Osteoblast (primary cell): ENCODE measurements around the gene EPB41. TPM values are rescaled to one million over a fixed set of nuclear protein-coding genes. Genes with fewer than 3 reads are reported as not detected.

ENCODE experiments used
- DNase-seq: peaks from one replicate; pipeline ENCODE4 v3.0.0; 2011; ENCODE audit warnings: low spot score, mixed read lengths; ENCODE audit not compliant: insufficient read length; ENCODE audit errors: missing footprints
- H2AFZ ChIP-seq: 2 replicates; pipeline ENCODE4 v1.6.0; 2011; ENCODE audit warnings: mild to moderate bottlenecking, low read length
- H3K27ac ChIP-seq: 2 replicates; pipeline ENCODE4 v1.5.1; 2011; ENCODE audit warnings: mild to moderate bottlenecking, low read depth, low read length, moderate library complexity
- H3K27me3 ChIP-seq: 2 replicates; pipeline ENCODE4 v1.6.0; 2012; ENCODE audit warnings: mild to moderate bottlenecking, control low read depth, inconsistent platforms, low read length, moderate library complexity; ENCODE audit not compliant: insufficient read depth
- H3K36me3 ChIP-seq: 2 replicates; pipeline ENCODE4 v1.5.1; 2011; ENCODE audit warnings: mild to moderate bottlenecking, low read length, control low read depth, moderate library complexity; ENCODE audit not compliant: insufficient read depth
- H3K4me1 ChIP-seq: 2 replicates; pipeline ENCODE4 v1.5.1; 2011; ENCODE audit warnings: mild to moderate bottlenecking, low read length, control low read depth, moderate library complexity; ENCODE audit not compliant: insufficient read depth
- H3K4me2 ChIP-seq: 2 replicates; pipeline ENCODE4 v1.6.0; 2011; ENCODE audit warnings: mild to moderate bottlenecking, low read length; ENCODE audit not compliant: insufficient read depth
- H3K4me3 ChIP-seq: fragments of 200-600 bp; sonication (generic); 3 replicates; pipeline ENCODE4 v1.5.1; 2012; ENCODE audit warnings: mild to moderate bottlenecking, low read length, inconsistent platforms; ENCODE audit not compliant: insufficient read depth
- H3K79me2 ChIP-seq: 2 replicates; pipeline ENCODE4 v1.6.0; 2012; ENCODE audit warnings: mild to moderate bottlenecking, low read length, control low read depth, inconsistent platforms; ENCODE audit not compliant: insufficient read depth
- H3K9me3 ChIP-seq: 2 replicates; pipeline ENCODE4 v1.5.1; 2011; ENCODE audit warnings: low read depth, low read length, control low read depth
- H4K20me1 ChIP-seq: 2 replicates; pipeline ENCODE4 v1.6.0; 2012; ENCODE audit warnings: mild to moderate bottlenecking, low read length, control low read depth; ENCODE audit not compliant: insufficient read depth
- CTCF ChIP-seq: IDR thresholded peaks from 2 replicates; pipeline ENCODE4 v1.5.1; 2011; ENCODE audit warnings: mild to moderate bottlenecking, low read depth, low read length, moderate library complexity; ENCODE audit errors: extremely low read depth
- total RNA-seq: library from RNA; depleted of rRNA; stranded (reverse); fragments of >200 nt; gene quantifications from 2 replicates; pipeline ENCODE4 v1.2.3, GENCODE V29; 2012

The EPB41 gene
- 19.4 and 20.6 TPM in 2 replicates for total RNA-seq

- peak within 1 kb of the TSS; percentile 83 for H2AFZ ChIP-seq
- no peaks in the 10 kb centered on the region for H4K20me1 ChIP-seq
- no peaks in the 10 kb centered on the region for H3K9me3 ChIP-seq
- no peak for TF ChIP-seq CTCF
- no peaks in the 10 kb centered on the region for H3K79me2 ChIP-seq
- peak; percentile 99 for DNase-seq
- H3K27me3 ChIP-seq: no peaks in the 10 kb centered on the region
- no peak within 1 kb of the TSS for H3K27ac ChIP-seq
- peak within 1 kb of the TSS; percentile 84 for H3K4me2 ChIP-seq
- H3K36me3 ChIP-seq: no peaks in the 10 kb centered on the region
- H3K4me3 ChIP-seq: peak within 1 kb of the TSS; percentile 73
- H3K4me1 ChIP-seq: no peaks in the 10 kb centered on the region
These were observed at the start of gene EPB41 for GRCh38 chr1:28914228-28915030. Gene EPB41, plus strand, starts transcription at chr1:28914569. Its CDS starts 72,869 bp downstream, at chr1:28987438.

GRCh38 chr1:28864695-28865094 lies 49.7 kb upstream of the EPB41 start:
- Histone ChIP-seq H3K4me1 (peaks cover 3% of the 10 kb centered on the region), H3K9me3 (no peaks in the 10 kb centered on the region), H3K36me3 (no peaks in the 10 kb centered on the region), H3K4me2 (no peak overlapping the region), H4K20me1 (no peaks in the 10 kb centered on the region), H3K4me3 (no peak overlapping the region), H3K79me2 (no peaks in the 10 kb centered on the region), H2AFZ (no peak overlapping the region), H3K27me3 (peaks cover 10% of the 10 kb centered on the region), H3K27ac (no peak overlapping the region)
- DNase-seq: peak; percentile 63
- no peak for TF ChIP-seq CTCF

- H3K9me3 ChIP-seq: no peaks in the 10 kb centered on the region
- no peaks in the 10 kb centered on the region for H4K20me1 ChIP-seq
- H3K4me2 ChIP-seq: no peak overlapping the region
- no peak for TF ChIP-seq CTCF
- peaks cover 10% of the 10 kb centered on the region for H3K27me3 ChIP-seq
- H3K4me1 ChIP-seq: no peaks in the 10 kb centered on the region
- H3K4me3 ChIP-seq: no peak overlapping the region
- peak; percentile 89 for DNase-seq
- no peak overlapping the region for H2AFZ ChIP-seq
- H3K79me2 ChIP-seq: no peaks in the 10 kb centered on the region
- no peak overlapping the region for H3K27ac ChIP-seq
- H3K36me3 ChIP-seq: no peaks in the 10 kb centered on the region
These were observed 48.2 kb upstream of the EPB41 start for GRCh38 chr1:28865997-28866650.

- H4K20me1 ChIP-seq: no peaks in the 10 kb centered on the region
- peaks cover 10% of the 10 kb centered on the region for H3K27me3 ChIP-seq
- no peaks in the 10 kb centered on the region for H3K79me2 ChIP-seq
- no peaks in the 10 kb centered on the region for H3K4me1 ChIP-seq
- H3K27ac ChIP-seq: no peak overlapping the region
- H3K36me3 ChIP-seq: no peaks in the 10 kb centered on the region
- H3K4me3 ChIP-seq: no peak overlapping the region
- no peak for TF ChIP-seq CTCF
- no peak overlapping the region for H3K4me2 ChIP-seq
- no peak for DNase-seq
- H2AFZ ChIP-seq: no peak overlapping the region
- no peaks in the 10 kb centered on the region for H3K9me3 ChIP-seq
These were observed 46.5 kb upstream of the EPB41 start for GRCh38 chr1:28867850-28868249.
